Stimulated activated naive CD4-positive, alpha-beta T cell treated with Interleukin-2 at 50 U/mL for 16 hours (primary cell): Measurements from ENCODE around the gene IMPG2.

ENCODE experiments used
- DNase-seq: peaks from one replicate; lab custom pipeline; 2025; lab: John Stamatoyannopoulos, UW

IMPG2 gene

GRCh38 chr3:101273608-101274007 lies 46.8 kb downstream of the IMPG2 start:
- DNase-seq = no peak

DNA sequence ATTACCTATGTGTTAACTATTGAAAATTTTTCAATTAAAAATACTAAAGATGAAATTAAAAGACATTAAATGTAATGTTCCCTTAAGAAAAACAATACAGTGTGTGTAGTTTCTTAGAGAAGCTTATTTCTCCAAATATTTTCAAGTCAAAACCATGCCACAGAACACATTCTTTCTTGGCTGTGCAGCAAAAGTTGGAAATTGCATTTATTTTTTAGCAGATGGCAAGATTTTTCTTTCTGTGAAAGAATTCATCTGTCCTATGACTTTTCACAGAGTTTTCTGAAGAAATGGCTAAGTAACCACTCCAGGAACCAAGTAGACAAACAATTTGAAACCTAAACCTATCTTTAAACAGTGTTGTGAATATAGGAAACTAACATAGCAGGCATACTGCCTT lies 47.2 kb downstream of the IMPG2 start:
- DNase-seq = no peak

DNA sequence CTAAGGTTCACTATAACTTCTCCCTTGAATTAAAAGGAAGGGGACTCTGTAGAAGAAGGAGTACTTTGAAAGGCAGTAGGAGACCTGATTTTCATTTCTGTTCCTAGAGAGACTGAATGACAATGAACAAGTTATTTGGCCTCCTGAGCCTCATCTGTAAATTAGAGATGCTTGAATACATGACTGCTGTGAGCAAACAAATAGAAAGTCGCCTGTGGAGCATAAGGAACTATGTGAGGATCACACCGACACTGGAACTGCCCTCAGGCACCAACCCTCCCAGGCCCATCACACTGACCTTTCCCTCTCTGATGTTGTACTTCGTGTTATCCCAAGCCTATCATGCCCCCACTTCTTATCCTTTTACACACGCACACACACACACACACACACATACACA lies 48.6 kb downstream of the IMPG2 start:
- no peak for DNase-seq

DNA sequence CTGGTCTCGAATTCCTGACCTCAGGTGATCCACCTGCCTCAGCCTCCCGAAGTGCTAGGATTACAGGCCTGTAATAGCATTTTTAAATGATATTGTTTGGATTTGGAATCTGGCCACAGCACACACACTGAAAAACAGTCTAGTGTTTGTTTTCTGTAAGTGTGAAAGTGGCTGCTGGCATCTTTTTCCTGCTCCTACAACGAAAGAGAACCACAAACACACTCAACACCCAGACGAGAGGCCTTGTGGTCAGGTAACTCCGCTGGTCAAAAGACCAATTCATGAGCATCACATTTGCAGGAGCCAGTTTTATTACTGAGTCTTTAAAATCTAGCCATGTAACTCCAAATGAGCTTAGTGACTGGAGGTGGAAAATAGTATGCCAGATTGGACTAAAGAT lies 50.2 kb downstream of the IMPG2 start:
- DNase-seq = no peak

- no peak for DNase-seq
Observed at GRCh38 chr3:101268971-101269671, 51.3 kb downstream of the IMPG2 start.

DNA sequence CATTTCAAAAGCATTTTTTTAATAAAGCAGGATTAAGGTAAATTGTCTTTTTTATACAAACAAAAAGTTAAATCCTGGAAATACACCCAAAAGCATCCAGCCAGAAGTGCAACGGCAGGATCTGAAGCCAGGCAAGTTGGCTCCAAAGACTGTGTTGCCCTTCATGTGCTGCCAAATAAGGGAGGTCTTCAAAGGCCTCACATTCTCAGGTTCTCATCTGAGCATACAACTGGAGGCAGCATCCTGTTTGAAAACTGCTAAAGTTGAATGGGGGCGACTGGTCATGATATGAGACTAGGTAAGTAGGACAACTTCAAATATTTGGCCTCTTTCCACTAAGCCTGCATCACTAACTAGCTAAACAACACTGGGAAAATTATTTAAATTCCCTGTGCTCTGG lies 52.2 kb downstream of the IMPG2 start:
- DNase-seq = no peak

- DNase-seq = no peak
Observed at GRCh38 chr3:101266566-101266965, 53.8 kb downstream of the IMPG2 start.

- DNase-seq = no peak
Observed at GRCh38 chr3:101266071-101266470, 54.3 kb downstream of the IMPG2 start.

- DNase-seq = no peak
Observed at GRCh38 chr3:101262393-101263240, 57.8 kb downstream of the IMPG2 start.

DNA sequence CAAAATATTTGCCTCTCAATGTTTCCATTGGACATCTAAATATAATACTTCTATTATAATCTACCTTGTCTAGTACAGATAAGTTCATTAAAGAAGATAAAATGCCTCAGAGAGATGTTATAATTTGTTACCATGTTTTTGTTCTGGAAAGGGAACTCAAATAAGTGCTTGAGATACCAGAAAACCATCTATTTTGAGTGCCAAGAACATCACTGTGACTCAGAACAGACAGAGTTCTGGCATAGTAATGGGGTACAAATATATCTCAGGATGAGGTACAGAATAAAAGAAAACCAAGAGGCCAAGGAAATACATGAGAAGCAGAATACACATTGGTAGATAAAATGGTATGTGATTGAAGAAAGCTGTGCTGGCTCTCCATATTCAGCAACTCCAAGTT lies 58.9 kb downstream of the IMPG2 start:
- DNase-seq = no peak

- DNase-seq = no peak
Observed at GRCh38 chr3:101259485-101260341, 60.7 kb downstream of the IMPG2 start.

DNA sequence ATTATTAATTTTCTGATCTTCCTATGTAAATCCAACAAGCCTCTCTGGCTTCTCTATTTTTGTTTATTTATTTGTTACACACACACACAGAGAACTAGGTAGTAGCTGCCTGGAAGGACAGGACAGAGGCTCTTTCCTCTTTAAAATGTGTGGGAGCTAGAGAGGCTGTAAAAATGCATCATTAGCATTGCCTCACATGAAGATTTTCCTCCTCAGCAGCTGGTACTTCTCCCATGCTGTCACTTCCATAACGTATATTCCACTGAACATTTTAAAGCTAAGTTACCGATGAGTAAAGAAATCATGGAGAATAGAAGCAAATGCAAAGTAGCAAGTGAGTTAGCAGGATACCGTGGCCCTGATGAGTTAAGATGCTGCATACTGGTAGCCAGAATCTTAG lies 63.9 kb downstream of the IMPG2 start:
- no peak for DNase-seq

DNA sequence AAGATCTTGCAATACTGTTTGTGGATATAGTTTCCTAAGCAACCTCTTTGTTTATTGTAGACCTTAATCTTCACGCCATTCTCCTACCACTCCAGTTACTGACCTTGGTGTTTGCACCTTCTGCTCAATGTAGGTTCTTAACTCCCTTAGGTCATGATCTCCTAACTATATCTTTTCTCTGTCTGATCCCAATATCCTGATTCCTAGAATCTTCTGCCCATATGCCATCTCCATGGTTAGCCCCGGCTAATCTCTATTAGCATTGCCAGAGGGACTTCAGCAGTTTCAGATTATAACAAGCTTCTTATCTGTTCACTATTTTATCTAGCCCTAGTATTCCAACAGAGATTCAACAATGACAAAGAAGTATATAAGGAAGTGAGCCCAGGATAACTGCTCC lies 64.9 kb downstream of the IMPG2 start:
- DNase-seq = no peak

DNA sequence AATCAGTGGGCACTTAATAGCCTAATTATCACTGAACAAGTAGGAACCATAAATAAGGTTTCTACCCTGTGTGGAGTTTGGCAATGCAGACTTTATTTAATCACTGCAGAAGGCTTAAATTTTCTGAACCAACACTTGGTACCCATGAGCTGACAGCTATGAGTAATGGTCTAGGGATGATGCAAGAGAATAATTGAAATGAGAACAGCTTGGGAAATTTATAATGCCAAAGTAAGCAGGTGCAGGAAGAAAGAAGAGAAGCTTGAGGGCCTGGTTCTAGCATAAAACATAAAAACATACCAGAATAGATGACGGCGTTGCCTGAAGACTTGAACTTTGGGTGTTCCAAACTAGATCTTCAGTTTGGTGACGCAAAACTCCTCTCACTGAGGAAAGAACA lies 67.0 kb downstream of the IMPG2 start:
- DNase-seq = no peak

DNA sequence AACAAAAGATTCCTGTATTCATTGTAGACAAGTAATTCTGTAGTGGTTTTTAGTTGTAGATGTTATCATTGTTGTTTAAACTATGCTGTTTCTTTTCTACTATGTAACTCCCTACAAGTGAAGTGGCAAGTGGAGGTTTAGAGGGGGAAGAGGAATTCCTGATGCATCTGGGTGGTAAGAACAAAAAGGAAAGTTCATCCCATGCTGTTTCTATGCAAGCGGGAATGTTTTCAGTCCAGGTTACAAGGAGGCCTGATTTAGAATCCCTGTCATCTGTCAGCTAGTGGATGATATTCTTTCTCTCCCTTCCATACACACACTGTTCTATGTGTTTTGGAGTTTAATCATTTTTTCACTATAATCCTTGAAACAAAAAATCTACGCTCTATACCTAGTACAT lies 67.4 kb downstream of the IMPG2 start:
- no peak for DNase-seq

DNA sequence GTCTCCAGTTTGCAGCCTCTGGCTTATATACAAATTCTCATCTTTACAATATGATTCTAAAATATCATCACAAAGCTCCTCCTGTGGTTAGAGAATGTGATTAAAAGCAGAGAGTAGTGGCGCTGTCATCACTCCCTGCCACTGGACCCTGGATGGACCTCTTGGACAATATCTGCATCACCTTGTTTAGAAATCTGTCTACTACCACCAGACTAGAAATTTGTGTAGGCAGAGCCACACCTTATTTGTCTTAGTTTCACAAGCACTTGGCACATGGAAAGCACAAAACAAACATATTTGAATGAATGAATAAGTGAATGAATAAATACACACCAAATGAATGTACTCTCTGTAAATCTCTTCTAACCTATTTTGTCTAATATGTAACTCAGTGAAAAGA lies 68.1 kb downstream of the IMPG2 start:
- no peak for DNase-seq

- DNase-seq = no peak
Observed at GRCh38 chr3:101251441-101251840, 68.9 kb downstream of the IMPG2 start.

DNA sequence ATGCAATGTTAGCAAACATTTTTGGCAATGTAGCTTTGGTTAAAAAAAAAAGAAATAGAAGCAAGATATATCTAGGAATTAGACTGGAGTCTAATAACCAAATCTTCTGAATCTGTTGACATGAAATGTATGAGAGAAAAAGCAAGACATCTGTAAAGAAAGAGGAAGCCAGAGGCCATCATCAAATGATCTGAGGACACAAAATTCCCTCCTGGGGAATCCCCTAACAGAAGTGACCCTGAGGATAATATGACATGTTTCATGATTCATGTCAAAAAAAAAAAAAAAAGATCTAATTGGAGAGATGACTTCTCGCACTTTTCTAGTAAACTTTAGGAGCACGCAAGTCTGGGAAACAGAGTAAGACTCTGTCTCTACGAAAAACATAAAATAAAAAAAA lies 70.9 kb downstream of the IMPG2 start:
- no peak for DNase-seq

GRCh38 chr3:101248736-101249135 lies 71.6 kb downstream of the IMPG2 start:
- no peak for DNase-seq

- no peak for DNase-seq
Observed at GRCh38 chr3:101244212-101244575, 76.2 kb downstream of the IMPG2 start.

- no peak for DNase-seq
Observed at GRCh38 chr3:101243285-101244211, 76.8 kb downstream of the IMPG2 start.
